Epithelial cell of proximal tubule (primary cell): ENCODE measurements around the gene LATS2. TPM values are rescaled to one million over a fixed set of nuclear protein-coding genes. Genes with fewer than 3 reads are reported as not detected.

Experiments used
- DNase-seq: peaks from one replicate; pipeline ENCODE4 v3.0.0-alpha.2; 2011; ENCODE audit warnings: low read depth
- H3K4me3 ChIP-seq: 2 replicates; pipeline ENCODE4 v1.5.1; 2011; ENCODE audit warnings: low read depth, mild to moderate bottlenecking, low read length
- total RNA-seq: library from RNA; depleted of rRNA; stranded (reverse); fragments of >200 nt; gene quantifications from 2 replicates; pipeline ENCODE4 v1.2.3, GENCODE V29; 2015
- TF ChIP-seq, protein P1 (sequence below): conservative IDR thresholded peaks from 2 replicates; pipeline ENCODE4 v1.5.1; 2012; ENCODE audit warnings: low read depth, mild to moderate bottlenecking, low read length

Gene LATS2
- total RNA-seq, 1 donor from 2014 or later, result 22.1 TPM

GRCh38 chr13:21033212-21033840 lies 28.1 kb downstream of the LATS2 start:
- peak; percentile 64 for DNase-seq
- H3K4me3 ChIP-seq, result peak overlapping the region; percentile 44
- TF ChIP-seq, protein P1, sequence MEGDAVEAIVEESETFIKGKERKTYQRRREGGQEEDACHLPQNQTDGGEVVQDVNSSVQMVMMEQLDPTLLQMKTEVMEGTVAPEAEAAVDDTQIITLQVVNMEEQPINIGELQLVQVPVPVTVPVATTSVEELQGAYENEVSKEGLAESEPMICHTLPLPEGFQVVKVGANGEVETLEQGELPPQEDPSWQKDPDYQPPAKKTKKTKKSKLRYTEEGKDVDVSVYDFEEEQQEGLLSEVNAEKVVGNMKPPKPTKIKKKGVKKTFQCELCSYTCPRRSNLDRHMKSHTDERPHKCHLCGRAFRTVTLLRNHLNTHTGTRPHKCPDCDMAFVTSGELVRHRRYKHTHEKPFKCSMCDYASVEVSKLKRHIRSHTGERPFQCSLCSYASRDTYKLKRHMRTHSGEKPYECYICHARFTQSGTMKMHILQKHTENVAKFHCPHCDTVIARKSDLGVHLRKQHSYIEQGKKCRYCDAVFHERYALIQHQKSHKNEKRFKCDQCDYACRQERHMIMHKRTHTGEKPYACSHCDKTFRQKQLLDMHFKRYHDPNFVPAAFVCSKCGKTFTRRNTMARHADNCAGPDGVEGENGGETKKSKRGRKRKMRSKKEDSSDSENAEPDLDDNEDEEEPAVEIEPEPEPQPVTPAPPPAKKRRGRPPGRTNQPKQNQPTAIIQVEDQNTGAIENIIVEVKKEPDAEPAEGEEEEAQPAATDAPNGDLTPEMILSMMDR, result no peak

GRCh38 chr13:21032656-21033055 lies 28.7 kb downstream of the LATS2 start:
- H3K4me3 ChIP-seq, result peak overlapping the region; percentile 44
- TF ChIP-seq, protein P1, result no peak
- no peak for DNase-seq

- TF ChIP-seq, protein P1, result no peak
- no peak for DNase-seq
- H3K4me3 ChIP-seq, result no peak overlapping the region
Measured at GRCh38 chr13:21031594-21032275, 29.7 kb downstream of the LATS2 start.

GRCh38 chr13:21025539-21025938 lies 35.8 kb downstream of the LATS2 start:
- no peak overlapping the region for H3K4me3 ChIP-seq
- DNase-seq, result no peak
- TF ChIP-seq, protein P1, result no peak

DNA sequence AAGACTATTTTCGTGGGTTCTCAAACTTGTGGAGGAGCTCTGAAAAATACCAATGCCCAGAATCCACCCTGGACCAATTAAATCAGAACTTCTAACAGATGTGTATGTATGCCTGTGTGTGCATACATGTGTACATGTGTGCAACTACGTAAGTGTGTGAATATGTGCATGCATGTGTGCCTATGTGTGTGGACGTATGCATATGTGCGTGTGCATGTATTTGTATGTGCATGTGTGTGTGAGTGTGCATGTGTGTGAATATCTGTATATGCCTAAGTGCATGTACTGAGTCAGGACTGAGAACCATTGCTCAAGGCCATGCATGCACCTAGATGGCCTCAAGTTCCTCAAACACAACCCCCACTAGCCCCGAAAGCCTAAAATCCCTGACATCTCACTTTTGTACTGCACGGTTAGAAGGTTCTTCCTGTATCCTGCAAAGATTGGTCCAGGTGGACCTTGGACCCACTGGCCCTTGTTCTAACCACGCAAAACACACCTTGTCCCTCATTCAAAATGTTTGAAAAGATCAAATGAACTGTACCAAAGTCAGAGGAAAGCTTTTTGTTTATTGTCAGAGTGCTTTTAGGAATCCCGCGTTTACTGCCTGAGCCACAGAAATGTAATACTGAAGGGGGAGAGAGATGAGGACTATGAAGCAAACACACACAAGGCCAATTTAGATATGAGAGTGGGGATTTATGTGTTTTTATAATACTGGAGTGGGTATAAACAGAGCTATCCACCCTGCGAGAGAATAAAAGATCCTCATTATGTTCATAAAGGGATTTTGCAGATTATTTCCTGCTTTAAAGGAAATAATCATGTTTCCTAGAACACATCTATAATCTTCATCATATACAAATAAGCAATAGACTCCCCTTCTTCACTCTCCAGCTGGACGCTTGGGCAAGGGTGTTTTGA lies 39.1 kb downstream of the LATS2 start:
- DNase-seq, result no peak
- TF ChIP-seq, protein P1, result no peak
- no peak overlapping the region for H3K4me3 ChIP-seq

GRCh38 chr13:21020581-21020980 lies 40.8 kb downstream of the LATS2 start:
- no peak for DNase-seq
- TF ChIP-seq, protein P1, result no peak
- H3K4me3 ChIP-seq, result no peak overlapping the region
